B cell (primary cell): ENCODE results near the gene DPEP2NB.
"Not testable (repeated sequence)": the region's sequence is repeated elsewhere in the genome, so short reads cannot be mapped to it uniquely, and the experiment has no call there.

Experiments used
- CTCF ChIP-seq: fragments of 200-600 bp; IDR thresholded peaks from one replicate; pipeline ENCODE4 v1.8.0; 2022; ENCODE audit warnings: antibody characterized with exemption, mild to moderate bottlenecking
- EZH2 ChIP-seq: IDR thresholded peaks from 2 replicates; pipeline ENCODE4 v1.6.1; 2012; ENCODE audit warnings: borderline replicate concordance, low read depth, mild to moderate bottlenecking, moderate library complexity, low read length; ENCODE audit not compliant: insufficient read depth, poor library complexity, severe bottlenecking

GRCh38 chr16:68009872-68010271 is 5.8 kb downstream of the DPEP2NB start:
- not testable (repeated sequence) for TF ChIP-seq CTCF, EZH2
